NCI-H2029 (cell line): ENCODE results near the gene HK3.

Source experiments
- DNase-seq: peaks from one replicate; lab custom pipeline; 2025; lab: John Stamatoyannopoulos, UW

Gene HK3

GRCh38 chr5:176899296-176899891 is at the start of gene HK3:
Gene HK3, minus strand, starts transcription at chr5:176899346. Its CDS starts 3,187 bp downstream, at chr5:176896159.
- no peak for DNase-seq

- no peak for DNase-seq
Observed at GRCh38 chr5:176948458-176948857, 49.3 kb upstream of the HK3 start.

GRCh38 chr5:176947847-176948246 is 48.7 kb upstream of the HK3 start:
- no peak for DNase-seq

GRCh38 chr5:176944268-176944667 is 45.1 kb upstream of the HK3 start:
- DNase-seq = no peak

- no peak for DNase-seq
Observed at GRCh38 chr5:176943816-176944215, 44.7 kb upstream of the HK3 start.

- no peak for DNase-seq
Observed at GRCh38 chr5:176941951-176942350, 42.8 kb upstream of the HK3 start.

- no peak for DNase-seq
Observed at GRCh38 chr5:176938472-176938871, 39.3 kb upstream of the HK3 start.

GRCh38 chr5:176935017-176935416 is 35.9 kb upstream of the HK3 start:
- no peak for DNase-seq

GRCh38 chr5:176934309-176934930 is 35.3 kb upstream of the HK3 start:
- no peak for DNase-seq

GRCh38 chr5:176929654-176930053 is 30.5 kb upstream of the HK3 start:
- DNase-seq = no peak

GRCh38 chr5:176927562-176927961 is 28.4 kb upstream of the HK3 start:
- no peak for DNase-seq

- DNase-seq = no peak
Observed at GRCh38 chr5:176922817-176923216, 23.7 kb upstream of the HK3 start.

GRCh38 chr5:176921714-176922113 is 22.6 kb upstream of the HK3 start:
- no peak for DNase-seq

- no peak for DNase-seq
Observed at GRCh38 chr5:176918613-176919012, 19.5 kb upstream of the HK3 start.

- peak; percentile 64 for DNase-seq
Observed at GRCh38 chr5:176916337-176916736, 17.2 kb upstream of the HK3 start.

- no peak for DNase-seq
Observed at GRCh38 chr5:176915906-176916305, 16.8 kb upstream of the HK3 start.

GRCh38 chr5:176912115-176912514 is 13.0 kb upstream of the HK3 start:
- no peak for DNase-seq

- DNase-seq = no peak
Observed at GRCh38 chr5:176908675-176909368, 9.7 kb upstream of the HK3 start.

GRCh38 chr5:176906796-176907195 is 7.7 kb upstream of the HK3 start:
- no peak for DNase-seq

GRCh38 chr5:176906126-176906525 is 7.0 kb upstream of the HK3 start:
- no peak for DNase-seq

- no peak for DNase-seq
Observed at GRCh38 chr5:176904276-176904675, 5.1 kb upstream of the HK3 start.

GRCh38 chr5:176902911-176903664 is 3.9 kb upstream of the HK3 start:
- DNase-seq = no peak
